PC-9 (cell line): ENCODE data around the gene CDYL2. TPM values are rescaled to one million over a fixed set of nuclear protein-coding genes. Genes with fewer than 3 reads are reported as not detected.

Experiments used
- BruUV-seq: library from RNA; stranded (reverse); fragments of 400-500 nt; replicated peaks from 2 replicates; lab custom pipeline; 2021; lab: Mats Ljungman, UMichigan
- CTCF ChIA-PET: fragments of 300-600 bp; sonication (Branson Sonifier 250); formaldehyde crosslinking; loops from one replicate; lab custom pipeline; 2022; ENCODE audit warnings: antibody characterized with exemption; lab: Charles Lee
- POLR2A ChIA-PET: fragments of 300-600 bp; sonication (Branson Sonifier 250); formaldehyde crosslinking; loops from one replicate; lab custom pipeline; 2022; ENCODE audit warnings: antibody characterized with exemption; ENCODE audit not compliant: unreplicated experiment; lab: Charles Lee
- DNase-seq, 2 experiments: peaks; one replicate each; pipeline versions ENCODE4 v3.0.0 to v3.0.0-alpha.2; 2015 to 2022; ENCODE audit warnings: mixed read lengths in 1 of 2
- H2AFZ ChIP-seq: fragments of 200-600 bp; sonication (generic); 2 replicates; pipeline ENCODE4 v1.8.1; 2017; ENCODE audit warnings: antibody characterized with exemption
- H3F3A ChIP-seq: fragments of 200-600 bp; sonication (generic); 2 replicates; pipeline ENCODE4 v1.8.1; 2017; ENCODE audit warnings: antibody characterized with exemption, mild to moderate bottlenecking, low read depth; ENCODE audit not compliant: insufficient read depth
- H3K27ac ChIP-seq: fragments of 200-600 bp; sonication (generic); 2 replicates; pipeline ENCODE4 v1.6.1; 2016; ENCODE audit warnings: mixed run types
- H3K27me3 ChIP-seq: fragments of 200-600 bp; sonication (generic); 2 replicates; pipeline ENCODE4 v1.6.1; 2016; ENCODE audit warnings: low read depth, mixed run types; ENCODE audit not compliant: insufficient read depth
- H3K36me3 ChIP-seq: fragments of 200-600 bp; sonication (generic); 2 replicates; pipeline ENCODE4 v1.6.1; 2016; ENCODE audit warnings: low read depth, mixed run types
- H3K4me1 ChIP-seq: fragments of 200-600 bp; sonication (generic); replicated peaks from 2 replicates; pipeline ENCODE4 v1.6.1; 2016; ENCODE audit warnings: mixed run types; ENCODE audit not compliant: insufficient read depth
- H3K4me2 ChIP-seq: fragments of 200-600 bp; sonication (generic); 2 replicates; pipeline ENCODE4 v1.6.1; 2017; ENCODE audit warnings: mixed run types
- H3K4me3 ChIP-seq: fragments of 200-600 bp; sonication (generic); 2 replicates; pipeline ENCODE4 v1.6.1; 2016; ENCODE audit warnings: mixed run types
- H3K79me2 ChIP-seq: fragments of 200-600 bp; sonication (generic); 2 replicates; pipeline ENCODE4 v1.6.1; 2017; ENCODE audit warnings: low read depth, mixed run types
- H3K9me2 ChIP-seq: fragments of 200-600 bp; sonication (generic); 2 replicates; pipeline ENCODE4 v1.8.1; 2017; ENCODE audit warnings: mild to moderate bottlenecking; ENCODE audit not compliant: insufficient read depth
- H3K9me3 ChIP-seq: fragments of 200-600 bp; sonication (generic); 2 replicates; pipeline ENCODE4 v1.8.1; 2016; ENCODE audit warnings: low read depth; ENCODE audit not compliant: insufficient read depth
- H4K20me1 ChIP-seq: fragments of 200-600 bp; sonication (generic); 2 replicates; pipeline ENCODE4 v1.8.1; 2017; ENCODE audit not compliant: insufficient read depth
- EZH2 ChIP-seq: fragments of 200-600 bp; sonication (generic); IDR thresholded peaks from 2 replicates; pipeline ENCODE4 v1.8.0; 2017; ENCODE audit warnings: antibody characterized with exemption, low read depth
- intact Hi-C: fragments of 100-400 bp; cut with micrococcal nuclease; formaldehyde crosslinking; loops from one replicate; pipeline ENCODE4 v1.10.0; 2022; ENCODE audit not compliant: unreplicated experiment
- total RNA-seq: library from RNA; stranded (reverse); gene quantifications from 2 replicates; pipeline ENCODE4 v1.2.3, GENCODE V29; 2021
- TF ChIP-seq, protein P1 (sequence below): fragments of 200-600 bp; sonication (generic); conservative IDR thresholded peaks from 2 replicates; pipeline ENCODE4 v1.6.1; 2017; ENCODE audit warnings: mixed run types, antibody characterized with exemption, mild to moderate bottlenecking, moderate library complexity

CDYL2 gene
- total RNA-seq, 1 experiment from 2014 or later = 3.3 TPM

DNA sequence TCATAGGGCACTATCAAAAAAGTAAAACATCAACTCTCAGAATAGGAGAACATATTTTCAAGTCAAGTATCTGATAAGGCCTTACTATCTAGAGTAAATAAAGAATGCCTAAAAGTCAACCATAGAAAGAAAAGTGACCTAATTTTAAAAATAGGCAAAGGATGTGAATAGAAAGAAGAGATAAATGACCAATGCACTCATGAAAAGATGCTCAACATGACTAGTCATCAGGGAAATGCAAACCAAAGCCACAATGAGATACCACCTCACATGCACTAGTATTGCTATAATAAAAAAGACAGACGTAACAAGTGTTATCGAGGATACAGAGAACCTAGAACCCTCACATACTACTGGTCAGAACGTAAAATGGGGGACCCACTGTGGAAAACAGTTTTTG, 172.8 kb downstream of the CDYL2 start:
- no peaks in the 10 kb centered on the region for H3K36me3 ChIP-seq
- CTCF ChIA-PET = no interaction called here

DNA sequence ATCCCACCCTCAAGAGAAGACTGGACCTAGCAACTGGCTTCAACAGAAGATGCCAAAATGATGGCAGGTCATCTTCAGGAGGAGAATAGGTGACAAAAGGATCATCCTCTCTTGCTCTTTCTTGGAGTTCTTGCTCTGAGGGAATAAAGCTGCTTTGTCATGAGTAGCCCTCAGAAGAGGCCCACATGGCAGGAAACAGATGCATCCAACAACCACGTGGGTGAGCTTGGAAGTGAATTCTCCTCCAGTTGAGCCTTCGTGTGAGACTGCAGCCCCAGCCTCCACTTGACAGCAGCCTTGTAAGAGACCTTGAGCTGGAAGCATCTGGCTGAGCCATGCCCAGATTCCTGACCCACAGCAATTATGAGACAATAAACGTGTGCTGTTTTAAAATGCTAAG, 176.1 kb downstream of the CDYL2 start:
- CTCF ChIA-PET = no interaction called here
- H3K79me2 ChIP-seq = no peaks in the 10 kb centered on the region

More for the DNA sequence above, 172.8 kb downstream of the CDYL2 start:
- BruUV-seq = no TSS peak
- TF ChIP-seq, protein P1, sequence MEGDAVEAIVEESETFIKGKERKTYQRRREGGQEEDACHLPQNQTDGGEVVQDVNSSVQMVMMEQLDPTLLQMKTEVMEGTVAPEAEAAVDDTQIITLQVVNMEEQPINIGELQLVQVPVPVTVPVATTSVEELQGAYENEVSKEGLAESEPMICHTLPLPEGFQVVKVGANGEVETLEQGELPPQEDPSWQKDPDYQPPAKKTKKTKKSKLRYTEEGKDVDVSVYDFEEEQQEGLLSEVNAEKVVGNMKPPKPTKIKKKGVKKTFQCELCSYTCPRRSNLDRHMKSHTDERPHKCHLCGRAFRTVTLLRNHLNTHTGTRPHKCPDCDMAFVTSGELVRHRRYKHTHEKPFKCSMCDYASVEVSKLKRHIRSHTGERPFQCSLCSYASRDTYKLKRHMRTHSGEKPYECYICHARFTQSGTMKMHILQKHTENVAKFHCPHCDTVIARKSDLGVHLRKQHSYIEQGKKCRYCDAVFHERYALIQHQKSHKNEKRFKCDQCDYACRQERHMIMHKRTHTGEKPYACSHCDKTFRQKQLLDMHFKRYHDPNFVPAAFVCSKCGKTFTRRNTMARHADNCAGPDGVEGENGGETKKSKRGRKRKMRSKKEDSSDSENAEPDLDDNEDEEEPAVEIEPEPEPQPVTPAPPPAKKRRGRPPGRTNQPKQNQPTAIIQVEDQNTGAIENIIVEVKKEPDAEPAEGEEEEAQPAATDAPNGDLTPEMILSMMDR = no peak
- TF ChIP-seq EZH2 = no peak
- no peaks in the 10 kb centered on the region for H3K9me2 ChIP-seq
- no peaks in the 10 kb centered on the region for H4K20me1 ChIP-seq
- H3K27me3 ChIP-seq = peaks cover 27% of the 10 kb centered on the region; the same call in 1 of the 2 replicates
- H3K4me1 ChIP-seq = no peaks in the 10 kb centered on the region
- no peak overlapping the region for H2AFZ ChIP-seq
- intact Hi-C loops = no loop called here
- no peak for DNase-seq
- no peaks in the 10 kb centered on the region for H3K79me2 ChIP-seq
- H3K27ac ChIP-seq = no peak overlapping the region
- no peaks in the 10 kb centered on the region for H3K9me3 ChIP-seq
- POLR2A ChIA-PET = no interaction called here
- H3F3A ChIP-seq = no peaks in the 10 kb centered on the region
- no peak overlapping the region for H3K4me3 ChIP-seq
- H3K4me2 ChIP-seq = no peak overlapping the region

DNA sequence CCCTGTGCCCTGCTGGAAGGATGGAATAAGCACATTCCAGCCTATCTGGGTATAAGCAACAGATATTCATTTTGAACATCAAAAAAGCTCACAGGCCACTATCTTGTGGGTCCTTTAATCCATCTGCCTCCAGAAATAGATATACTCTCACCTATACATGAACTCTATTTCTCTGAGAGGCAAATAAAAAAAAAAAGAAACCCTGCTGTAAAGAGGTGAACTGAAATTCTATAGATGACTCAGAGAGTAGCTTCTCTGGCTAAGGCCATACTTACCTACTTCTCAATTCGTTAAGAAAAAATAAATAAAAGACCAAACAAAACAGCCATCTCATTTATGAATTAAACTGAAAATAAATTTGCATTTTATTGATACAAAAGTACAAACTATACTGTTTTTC, 177.3 kb downstream of the CDYL2 start:
- Histone ChIP-seq H2AFZ (no peak overlapping the region), H3K4me2 (no peak overlapping the region), H4K20me1 (no peaks in the 10 kb centered on the region), H3K4me3 (no peak overlapping the region), H3K27ac (no peak overlapping the region), H3K27me3 (peaks cover 53% of the 10 kb centered on the region), H3K9me3 (no peaks in the 10 kb centered on the region), H3K9me2 (no peaks in the 10 kb centered on the region), H3F3A (no peaks in the 10 kb centered on the region), H3K79me2 (no peaks in the 10 kb centered on the region), H3K4me1 (no peaks in the 10 kb centered on the region), H3K36me3 (no peaks in the 10 kb centered on the region)
- DNase-seq = no peak
- ChIA-PET POLR2A (no interaction called here), CTCF (no interaction called here)
- BruUV-seq = no TSS peak
- intact Hi-C loops = no loop called here
- TF ChIP-seq, protein P1 = no peak
- TF ChIP-seq EZH2 = no peak

More for the DNA sequence above, 176.1 kb downstream of the CDYL2 start:
- no peak overlapping the region for H3K27ac ChIP-seq
- peaks cover 45% of the 10 kb centered on the region for H3K27me3 ChIP-seq
- no TSS peak for BruUV-seq
- POLR2A ChIA-PET = no interaction called here
- H3K4me1 ChIP-seq = no peaks in the 10 kb centered on the region
- no peak overlapping the region for H3K4me2 ChIP-seq
- H3K9me3 ChIP-seq = no peaks in the 10 kb centered on the region
- H3K36me3 ChIP-seq = no peaks in the 10 kb centered on the region
- H2AFZ ChIP-seq = no peak overlapping the region
- H3F3A ChIP-seq = no peaks in the 10 kb centered on the region
- H3K4me3 ChIP-seq = no peak overlapping the region
- no peaks in the 10 kb centered on the region for H3K9me2 ChIP-seq
- H4K20me1 ChIP-seq = no peaks in the 10 kb centered on the region
- DNase-seq = no peak
- TF ChIP-seq, protein P1 = no peak
- no peak for TF ChIP-seq EZH2
- intact Hi-C loops = no loop called here
